NCI-H1092 treated with DMSO at 0.1 percent for 48 hours (cell line): Measurements from ENCODE around the gene AAGAB.

Experiments
- DNase-seq: peaks from one replicate; lab custom pipeline; 2025; lab: John Stamatoyannopoulos, UW

The AAGAB gene

GRCh38 chr15:67188551-67189218 is 65.8 kb downstream of the AAGAB start:
- no peak for DNase-seq

- DNase-seq, result no peak
These were observed 67.1 kb downstream of the AAGAB start for GRCh38 chr15:67187351-67187854.

GRCh38 chr15:67186688-67187087 is 67.8 kb downstream of the AAGAB start:
- DNase-seq, result no peak

- DNase-seq, result no peak
These were observed 68.2 kb downstream of the AAGAB start for GRCh38 chr15:67186226-67186649.

GRCh38 chr15:67185621-67186225 is 68.7 kb downstream of the AAGAB start:
- DNase-seq, result no peak

GRCh38 chr15:67185051-67185450 is 69.4 kb downstream of the AAGAB start:
- no peak for DNase-seq

- DNase-seq, result no peak
These were observed 70.1 kb downstream of the AAGAB start for GRCh38 chr15:67184208-67184925.

- DNase-seq, result no peak
These were observed 70.9 kb downstream of the AAGAB start for GRCh38 chr15:67183443-67184169.

GRCh38 chr15:67181221-67181639 is 73.2 kb downstream of the AAGAB start:
- DNase-seq, result no peak

GRCh38 chr15:67180514-67181191 is 73.8 kb downstream of the AAGAB start:
- DNase-seq, result no peak

- no peak for DNase-seq
These were observed 74.4 kb downstream of the AAGAB start for GRCh38 chr15:67180035-67180434.

- no peak for DNase-seq
These were observed 75.0 kb downstream of the AAGAB start for GRCh38 chr15:67179411-67179995.

GRCh38 chr15:67178569-67179210 is 75.8 kb downstream of the AAGAB start:
- DNase-seq, result no peak

- no peak for DNase-seq
These were observed 76.7 kb downstream of the AAGAB start for GRCh38 chr15:67177752-67178151.

GRCh38 chr15:67176195-67176971 is 78.1 kb downstream of the AAGAB start:
- DNase-seq, result peak; percentile 48

- no peak for DNase-seq
These were observed 78.8 kb downstream of the AAGAB start for GRCh38 chr15:67175643-67176071.

- no peak for DNase-seq
These were observed 79.4 kb downstream of the AAGAB start for GRCh38 chr15:67174864-67175573.

- DNase-seq, result no peak
These were observed 80.0 kb downstream of the AAGAB start for GRCh38 chr15:67174446-67174845.

- no peak for DNase-seq
These were observed 80.7 kb downstream of the AAGAB start for GRCh38 chr15:67173786-67174185.
